K562 (cell line): Measurements from ENCODE around the gene KIZ. TPM values are rescaled to one million over a fixed set of nuclear protein-coding genes. Genes with fewer than 3 reads are reported as not detected.

Experiments used
- E2F8 ChIP-seq: fragments of 450-650 bp; IDR thresholded peaks from 2 replicates; pipeline ENCODE4 v1.7.1; 2018; ENCODE audit warnings: mild to moderate bottlenecking, low read depth; ENCODE audit not compliant: partially characterized antibody
- ETV5 ChIP-seq: sonication (generic); formaldehyde crosslinking; IDR thresholded peaks from 2 replicates; pipeline ENCODE4 v1.4.0; 2020; ENCODE audit warnings: low read depth, mild to moderate bottlenecking, missing genetic modification reagents
- GABPB2 ChIP-seq: fragments of 250-450 bp; sonication (Bioruptor Pico); conservative IDR thresholded peaks from 2 replicates; pipeline ENCODE4 v1.5.1; 2021; ENCODE audit warnings: mild to moderate bottlenecking
- GTF2A2 ChIP-seq: IDR thresholded peaks from 2 replicates; pipeline ENCODE4 v1.6.1; 2016; ENCODE audit warnings: mild to moderate bottlenecking, missing genetic modification characterization, missing compliant biosample characterization
- MAFG ChIP-seq: fragments of 450-650 bp; conservative IDR thresholded peaks from 2 replicates; pipeline ENCODE4 v1.6.1; 2016; ENCODE audit warnings: missing genetic modification characterization, missing compliant biosample characterization
- PHB ChIP-seq: fragments of 250-450 bp; sonication (Bioruptor Pico); IDR thresholded peaks from 2 replicates; pipeline ENCODE4 v1.5.0; 2021
- PHF20 ChIP-seq: fragments of 450-650 bp; IDR thresholded peaks from 2 replicates; pipeline ENCODE4 v1.6.1; 2018; ENCODE audit not compliant: partially characterized antibody
- XRCC5 ChIP-seq: fragments of 200-400 bp; formaldehyde crosslinking; IDR thresholded peaks from 2 replicates; pipeline ENCODE4 v1.6.1; 2017; ENCODE audit warnings: low read depth, mild to moderate bottlenecking, low read length
- ZHX1 ChIP-seq: fragments of 150-350 bp; conservative IDR thresholded peaks from 2 replicates; pipeline ENCODE4 v1.6.1; 2014; ENCODE audit warnings: low read length
- ZNF76 ChIP-seq: fragments of 250-450 bp; sonication (Bioruptor Pico); IDR thresholded peaks from 2 replicates; pipeline ENCODE4 v1.4.0; 2020; ENCODE audit warnings: mild to moderate bottlenecking, moderate library complexity, borderline replicate concordance
- polyA plus RNA-seq, 8 experiments: library from polyadenylated mRNA; depleted of rRNA in 4 of 8; stranded (reverse) in 5 of 8; unstranded in 3 of 8; fragments of >200 nt; fragmentation: Nextera tagmentation in 2 of 8; fragmentation: Illumina TruSeq in 1 of 8; extraction: Ambion mirVana in 2 of 8; extraction: Trizol in 1 of 8; gene quantifications; 2 replicates each; pipeline versions ENCODE4 v1.2.1 to v1.2.3, GENCODE V29; 2011 to 2014; ENCODE audit warnings: inconsistent platforms in 1 of 8, missing spikeins in 1 of 8
- total RNA-seq, 7 experiments: library from RNA; depleted of rRNA in 6 of 7; stranded (reverse); fragments of >200 nt in 6 of 7; fragmentation: Illumina TruSeq in 2 of 7; extraction: Trizol in 2 of 7; gene quantifications; 2 replicates each; pipeline versions ENCODE4 v1.2.1 to v1.2.3, GENCODE V29; 2011 to 2021; ENCODE audit warnings: low replicate concordance in 1 of 7
- TF ChIP-seq, protein P1 (sequence below): fragments of 450-650 bp; formaldehyde crosslinking; IDR thresholded peaks from 2 replicates; pipeline ENCODE4 v1.4.0; 2020; ENCODE audit warnings: mild to moderate bottlenecking, mixed read lengths
- TF ChIP-seq, protein P2 (sequence below): fragments of 450-650 bp; IDR thresholded peaks from 2 replicates; pipeline ENCODE4 v1.6.1; 2016; ENCODE audit warnings: low read depth, mild to moderate bottlenecking, moderate library complexity

Gene KIZ
- total and polyA plus RNA-seq, 9 of the 15 experiments (the other 6 are each of a cell fraction or from before 2014, with no cell fraction given): 4.9 to 21.1 (median 13.5) TPM

GRCh38 chr20:21127201-21127981 is 1.5 kb downstream of the KIZ start (continued):
- TF ChIP-seq, protein P1, sequence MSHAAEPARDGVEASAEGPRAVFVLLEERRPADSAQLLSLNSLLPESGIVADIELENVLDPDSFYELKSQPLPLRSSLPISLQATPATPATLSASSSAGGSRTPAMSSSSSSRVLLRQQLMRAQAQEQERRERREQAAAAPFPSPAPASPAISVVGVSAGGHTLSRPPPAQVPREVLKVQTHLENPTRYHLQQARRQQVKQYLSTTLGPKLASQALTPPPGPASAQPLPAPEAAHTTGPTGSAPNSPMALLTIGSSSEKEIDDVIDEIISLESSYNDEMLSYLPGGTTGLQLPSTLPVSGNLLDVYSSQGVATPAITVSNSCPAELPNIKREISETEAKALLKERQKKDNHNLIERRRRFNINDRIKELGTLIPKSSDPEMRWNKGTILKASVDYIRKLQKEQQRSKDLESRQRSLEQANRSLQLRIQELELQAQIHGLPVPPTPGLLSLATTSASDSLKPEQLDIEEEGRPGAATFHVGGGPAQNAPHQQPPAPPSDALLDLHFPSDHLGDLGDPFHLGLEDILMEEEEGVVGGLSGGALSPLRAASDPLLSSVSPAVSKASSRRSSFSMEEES (CRISPR knock-in tag): no peak
- TF ChIP-seq ETV5: no peak
- no peak for TF ChIP-seq ZNF76 (CRISPR knock-in tag)
- TF ChIP-seq GTF2A2 (tag): no peak
- TF ChIP-seq PHB (CRISPR knock-in tag): no peak
- TF ChIP-seq PHF20: no peak
- no peak for TF ChIP-seq MAFG
- TF ChIP-seq GABPB2 (CRISPR knock-in tag): no peak
- TF ChIP-seq E2F8: no peak
- no peak for TF ChIP-seq ZHX1
- no peak for TF ChIP-seq XRCC5
- TF ChIP-seq, protein P2, sequence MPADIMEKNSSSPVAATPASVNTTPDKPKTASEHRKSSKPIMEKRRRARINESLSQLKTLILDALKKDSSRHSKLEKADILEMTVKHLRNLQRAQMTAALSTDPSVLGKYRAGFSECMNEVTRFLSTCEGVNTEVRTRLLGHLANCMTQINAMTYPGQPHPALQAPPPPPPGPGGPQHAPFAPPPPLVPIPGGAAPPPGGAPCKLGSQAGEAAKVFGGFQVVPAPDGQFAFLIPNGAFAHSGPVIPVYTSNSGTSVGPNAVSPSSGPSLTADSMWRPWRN: no peak
